Measurements from ENCODE around the gene HERC2.
"Not testable (repeated sequence)": the region's sequence is repeated elsewhere in the genome, so short reads cannot be mapped to it uniquely, and the experiment has no call there.

Gene HERC2

GRCh38 chr15:28274635-28275034 is 47.3 kb downstream of the HERC2 start:
- DNase-seq = no peak

- no peak for DNase-seq
Observed at GRCh38 chr15:28273873-28274610, 47.9 kb downstream of the HERC2 start.

GRCh38 chr15:28273468-28273867 is 48.5 kb downstream of the HERC2 start:
- DNase-seq = no peak

GRCh38 chr15:28272587-28272986 is 49.4 kb downstream of the HERC2 start:
- no peak for DNase-seq

- no peak for DNase-seq
Observed at GRCh38 chr15:28271697-28272260, 50.2 kb downstream of the HERC2 start.

DNA sequence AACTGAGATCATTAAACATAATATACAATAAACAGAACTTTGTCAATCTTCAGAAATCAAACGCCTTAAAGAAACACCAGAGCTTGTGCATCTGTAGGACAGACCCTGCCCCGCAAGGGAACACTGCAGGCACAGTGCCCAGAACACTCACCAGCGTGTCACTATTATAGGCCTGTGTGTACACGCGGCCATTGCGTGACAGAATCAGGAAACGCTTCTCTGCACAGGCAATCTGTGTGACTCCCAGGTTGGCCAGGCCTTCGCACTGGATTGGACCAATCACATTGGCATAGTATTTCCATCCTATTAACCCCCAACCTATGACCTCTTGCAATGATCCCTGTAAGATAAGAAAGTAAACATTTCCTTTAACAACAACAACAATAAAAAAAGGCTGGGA is 52.9 kb downstream of the HERC2 start:
- DNase-seq = no peak

DNA sequence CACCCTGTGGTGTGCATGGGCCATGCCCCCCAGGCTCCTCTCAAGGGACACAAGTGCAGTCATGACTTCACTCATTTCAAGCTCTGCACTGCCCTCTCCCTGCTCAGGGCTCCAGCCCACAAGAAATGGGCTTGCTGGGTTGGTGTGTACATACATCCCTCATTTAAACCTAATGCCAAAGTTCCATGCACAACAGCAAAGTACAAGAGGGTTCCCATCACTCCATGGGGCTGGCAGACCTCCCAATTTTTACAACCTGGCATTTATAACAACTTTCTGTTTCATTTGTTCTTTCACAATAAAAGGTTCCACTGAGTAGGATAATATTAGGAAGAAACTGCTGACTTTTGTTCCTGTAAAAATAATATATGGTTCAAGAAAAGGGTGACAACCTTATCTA is 54.3 kb downstream of the HERC2 start:
- no peak for DNase-seq

DNA sequence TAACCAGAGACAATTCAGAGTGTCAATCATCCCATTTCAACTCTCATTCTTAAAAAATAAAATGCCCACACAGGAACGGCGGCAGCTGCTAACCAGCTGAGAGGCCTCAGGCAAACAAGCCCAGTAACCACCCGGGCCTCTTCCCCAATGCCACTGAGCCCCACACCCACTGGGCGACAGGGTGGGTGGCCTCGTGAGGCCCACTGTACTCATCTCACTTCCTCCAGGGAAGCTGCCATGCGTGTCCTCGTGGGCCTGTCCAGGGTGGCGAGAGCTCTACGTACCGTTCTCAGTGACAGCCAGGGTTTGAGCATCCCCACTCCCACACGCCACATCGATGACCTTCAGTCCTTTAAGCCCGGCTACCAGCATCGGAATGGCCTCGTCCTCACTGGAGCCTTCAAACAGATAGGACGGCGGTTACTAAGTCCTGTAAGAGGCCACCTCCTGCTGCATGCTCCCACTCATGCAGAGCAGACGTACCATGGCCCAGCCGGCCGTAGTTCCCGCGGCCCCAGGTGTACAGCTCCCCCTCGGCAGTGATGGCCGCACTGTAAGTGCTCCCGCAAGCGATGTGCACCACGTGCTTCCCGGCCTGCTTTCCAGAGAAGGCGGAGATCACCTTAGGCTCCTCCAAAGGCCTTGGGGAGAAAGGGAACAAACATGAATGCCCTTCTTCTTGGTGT is 56.5 kb downstream of the HERC2 start:
- no peak for DNase-seq

DNA sequence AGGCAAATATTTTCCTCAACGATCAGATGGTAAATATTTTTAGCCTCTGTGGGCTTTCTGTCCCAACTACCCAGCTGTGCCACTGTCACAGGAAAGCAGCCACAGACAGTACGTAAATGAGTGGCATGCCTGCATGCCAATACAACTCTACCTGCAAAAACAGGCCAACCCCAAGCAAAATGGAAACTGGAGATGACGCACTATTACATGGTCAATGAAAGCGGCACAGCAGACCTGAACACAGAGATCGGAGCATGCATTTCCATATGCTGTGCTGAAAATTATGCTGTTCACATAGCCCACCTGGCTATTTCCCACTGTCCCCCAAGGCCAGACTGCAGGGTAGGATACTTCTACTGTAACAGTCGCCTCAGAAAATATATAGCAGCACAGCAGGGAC is 57.8 kb downstream of the HERC2 start:
- DNase-seq = no peak

DNA sequence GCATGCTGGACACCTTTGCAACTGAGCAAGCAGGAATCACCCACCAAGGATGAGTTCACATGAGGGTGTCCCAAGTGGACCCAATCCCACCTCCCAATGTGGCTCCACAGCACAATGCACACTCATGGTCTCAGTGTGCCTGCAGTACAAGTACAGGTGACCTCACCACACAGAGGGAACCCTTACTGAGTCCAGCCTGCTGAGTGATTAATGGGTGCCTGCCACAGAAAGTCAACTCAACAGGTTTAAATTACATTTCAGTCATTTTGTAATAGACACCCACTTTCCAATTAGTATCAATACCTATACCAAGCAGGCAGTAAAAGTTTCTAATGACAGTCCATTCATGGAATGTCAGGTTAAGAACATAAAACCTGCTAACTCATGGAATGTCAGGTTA is 59.5 kb downstream of the HERC2 start:
- DNase-seq = no peak

- DNase-seq = no peak
Observed at GRCh38 chr15:28260722-28261121, 61.3 kb downstream of the HERC2 start.

DNA sequence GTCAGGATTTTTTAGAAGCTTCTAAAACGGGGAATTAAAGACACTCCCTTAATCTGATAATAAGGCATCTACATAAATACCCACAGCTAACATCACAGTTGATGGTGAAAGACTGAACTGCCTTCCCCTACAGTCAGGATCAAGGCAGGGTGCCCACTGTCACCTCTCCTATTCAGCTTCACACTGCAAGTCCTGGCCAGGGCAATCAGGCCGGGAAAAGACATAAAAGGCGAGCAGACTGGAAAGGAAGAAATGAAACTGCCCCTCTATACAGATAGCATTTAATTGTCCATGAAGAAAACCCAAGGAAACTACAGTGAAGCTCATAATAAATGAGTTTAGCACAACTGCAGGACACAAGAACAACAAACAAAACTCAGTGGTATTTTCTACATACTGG is 61.7 kb downstream of the HERC2 start:
- DNase-seq = no peak

DNA sequence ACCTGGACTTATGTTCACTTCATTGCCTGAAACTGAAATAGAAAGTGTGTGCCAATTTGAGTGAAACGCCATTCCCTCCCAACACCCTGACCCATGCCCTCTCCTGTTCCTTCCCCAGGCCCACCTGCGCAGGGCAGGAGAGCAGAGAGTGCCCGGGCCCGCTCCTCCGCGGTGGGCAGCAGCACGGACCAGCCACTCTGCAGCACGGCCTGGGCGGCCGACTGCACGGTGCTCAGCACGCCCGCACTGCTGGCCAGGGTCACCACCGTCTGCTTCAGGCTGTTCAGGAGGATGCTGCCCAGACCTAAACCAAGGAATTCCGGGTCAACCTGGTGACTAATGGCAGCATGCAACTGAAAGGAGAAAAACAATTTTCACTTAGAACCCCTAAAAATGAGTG is 66.0 kb downstream of the HERC2 start:
- no peak for DNase-seq

- no peak for DNase-seq
Observed at GRCh38 chr15:28252831-28253230, 69.1 kb downstream of the HERC2 start.

GRCh38 chr15:28246605-28247004 is 75.4 kb downstream of the HERC2 start:
- no peak for DNase-seq

DNA sequence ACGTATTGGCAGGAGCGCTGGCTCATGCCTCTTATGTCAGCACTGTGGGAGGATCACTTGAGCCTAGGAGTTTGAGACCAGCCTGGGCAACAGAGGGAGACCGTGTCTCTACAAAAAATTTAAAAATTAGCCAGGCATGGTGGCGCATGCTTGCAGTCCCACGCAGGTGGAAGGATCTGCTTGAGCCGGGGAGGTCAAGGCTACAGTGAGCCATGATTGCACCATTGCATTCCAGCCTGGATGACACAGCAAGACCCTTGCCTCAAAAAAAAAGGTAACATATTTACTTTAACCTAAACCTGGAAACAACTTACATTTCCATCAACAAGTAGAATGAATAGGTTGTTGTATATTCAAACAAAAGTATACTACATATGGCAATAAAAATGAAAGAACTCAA is 78.1 kb downstream of the HERC2 start:
- no peak for DNase-seq

DNA sequence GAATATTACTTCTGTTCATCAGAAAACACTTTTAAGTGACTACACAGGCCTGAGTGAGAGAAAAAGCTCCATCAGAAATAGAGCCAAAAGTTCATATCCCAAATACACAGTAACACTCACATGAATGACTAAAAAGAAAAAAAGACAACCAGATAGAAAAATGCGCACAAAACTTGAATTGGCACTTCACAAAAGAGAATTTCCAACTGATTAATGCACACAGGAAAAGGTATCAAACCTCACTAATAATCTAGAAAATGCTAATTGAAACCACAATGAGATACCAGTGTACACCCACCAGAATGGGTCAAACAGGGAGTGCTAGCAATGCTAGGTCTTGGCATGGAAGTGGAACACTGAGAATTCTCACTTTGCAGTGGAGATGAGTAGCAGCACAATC is 78.6 kb downstream of the HERC2 start:
- DNase-seq = no peak

- DNase-seq = not testable (repeated sequence)
Observed at GRCh38 chr15:28238296-28238695, 83.7 kb downstream of the HERC2 start.

DNA sequence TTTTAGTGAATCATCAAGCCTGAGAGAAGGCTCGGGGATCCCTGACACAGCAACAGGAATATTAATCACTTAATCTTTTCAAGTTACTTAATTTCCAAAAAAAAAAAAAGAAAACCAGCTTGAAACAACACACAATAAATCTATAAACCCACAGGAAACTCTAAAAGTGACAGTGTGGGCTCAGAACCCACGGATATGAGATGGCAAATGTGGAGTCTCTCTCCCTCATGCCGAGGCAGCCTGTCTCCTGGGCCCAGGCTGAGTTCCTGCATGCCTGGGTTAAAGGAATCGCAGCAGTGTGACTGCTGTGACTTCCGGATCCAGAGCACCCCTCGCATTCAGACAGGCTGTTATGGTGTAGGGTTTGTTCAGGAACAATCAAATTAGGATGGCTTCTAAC is 90.2 kb downstream of the HERC2 start:
- DNase-seq = not testable (repeated sequence)

DNA sequence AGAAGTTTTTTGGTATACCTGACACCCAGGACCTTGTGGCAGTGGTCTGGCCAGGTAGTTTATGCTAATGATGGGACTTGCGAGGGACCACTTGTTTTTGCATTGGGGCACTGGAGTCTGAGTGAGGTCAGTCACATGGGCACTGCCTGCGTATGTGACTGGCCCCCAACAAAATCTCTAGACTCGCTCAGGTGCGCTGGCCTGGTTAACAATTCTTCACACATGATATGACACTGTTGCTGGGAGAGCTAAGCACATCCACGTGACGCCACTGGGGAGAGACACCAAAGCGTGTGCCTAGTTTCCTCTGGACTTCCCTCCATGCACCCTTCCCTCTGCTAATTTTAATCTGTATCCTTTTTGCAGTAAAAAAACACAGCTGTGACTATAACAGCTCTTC is 90.6 kb downstream of the HERC2 start:
- not testable (repeated sequence) for DNase-seq

DNA sequence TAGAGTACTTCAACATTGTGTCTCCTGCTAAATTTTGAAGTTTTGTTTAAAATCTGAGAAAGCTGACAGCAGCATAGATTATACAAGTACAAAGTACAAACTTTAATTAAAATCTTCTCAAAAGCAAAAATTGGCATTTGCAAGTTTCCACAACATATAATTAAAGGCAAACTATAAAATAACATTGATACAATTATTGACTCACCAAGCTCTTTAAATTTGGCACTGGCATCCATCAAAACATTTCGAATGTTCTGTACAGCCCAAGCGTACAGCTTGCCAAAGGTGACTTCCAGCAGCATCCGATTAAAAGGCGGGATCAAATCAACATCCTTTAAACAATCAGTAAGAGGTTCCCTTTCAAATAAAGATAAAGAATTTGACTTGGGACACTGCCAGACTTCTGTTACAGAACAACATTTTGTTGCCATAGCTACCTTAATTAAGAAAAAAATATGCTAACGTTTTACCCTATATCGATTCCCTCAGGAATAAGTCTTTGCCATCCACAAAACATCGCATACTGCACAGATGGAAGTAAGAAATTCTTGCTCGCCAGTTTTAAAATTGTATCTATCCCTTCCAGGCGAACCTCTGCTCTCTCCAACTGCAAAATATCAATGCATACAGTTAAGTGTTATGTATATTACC is 92.9 kb downstream of the HERC2 start:
- DNase-seq = not testable (repeated sequence)

- no peak for DNase-seq
Observed at GRCh38 chr15:28228096-28228495, 93.9 kb downstream of the HERC2 start.

GRCh38 chr15:28227303-28227702 is 94.7 kb downstream of the HERC2 start:
- not testable (repeated sequence) for DNase-seq

- not testable (repeated sequence) for DNase-seq
Observed at GRCh38 chr15:28222612-28223011, 99.4 kb downstream of the HERC2 start.

All from CD4-positive, alpha-beta T cell treated with Interleukin-15 for 1 hour (primary cell).